ENCODE results near the gene AATK. TPM values are rescaled to one million over a fixed set of nuclear protein-coding genes. Genes with fewer than 3 reads are reported as not detected.

AATK gene
- total RNA-seq, 2 donors from 2014 or later, result 29.1 to 42.2 TPM

- Histone ChIP-seq H3K9me3 (no peaks in the 10 kb centered on the region), H3K36me3 (replicated peaks in 1 of 2; ENCODE audit: insufficient read depth in 1 of 2, low read depth in 2 of 2) (no peaks in the 10 kb centered on the region), H3K27me3 (no peaks in the 10 kb centered on the region), H3K4me1 (no peaks in the 10 kb centered on the region), H3K4me3 (no peak overlapping the region), H3K27ac (no peak overlapping the region)
- no peak for DNase-seq
- ATAC-seq, result no peak
- TF ChIP-seq, protein P1, sequence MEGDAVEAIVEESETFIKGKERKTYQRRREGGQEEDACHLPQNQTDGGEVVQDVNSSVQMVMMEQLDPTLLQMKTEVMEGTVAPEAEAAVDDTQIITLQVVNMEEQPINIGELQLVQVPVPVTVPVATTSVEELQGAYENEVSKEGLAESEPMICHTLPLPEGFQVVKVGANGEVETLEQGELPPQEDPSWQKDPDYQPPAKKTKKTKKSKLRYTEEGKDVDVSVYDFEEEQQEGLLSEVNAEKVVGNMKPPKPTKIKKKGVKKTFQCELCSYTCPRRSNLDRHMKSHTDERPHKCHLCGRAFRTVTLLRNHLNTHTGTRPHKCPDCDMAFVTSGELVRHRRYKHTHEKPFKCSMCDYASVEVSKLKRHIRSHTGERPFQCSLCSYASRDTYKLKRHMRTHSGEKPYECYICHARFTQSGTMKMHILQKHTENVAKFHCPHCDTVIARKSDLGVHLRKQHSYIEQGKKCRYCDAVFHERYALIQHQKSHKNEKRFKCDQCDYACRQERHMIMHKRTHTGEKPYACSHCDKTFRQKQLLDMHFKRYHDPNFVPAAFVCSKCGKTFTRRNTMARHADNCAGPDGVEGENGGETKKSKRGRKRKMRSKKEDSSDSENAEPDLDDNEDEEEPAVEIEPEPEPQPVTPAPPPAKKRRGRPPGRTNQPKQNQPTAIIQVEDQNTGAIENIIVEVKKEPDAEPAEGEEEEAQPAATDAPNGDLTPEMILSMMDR (IDR thresholded peaks at IDR 0.05), result no peak
- no peak for TF ChIP-seq POLR2A (IDR thresholded peaks at IDR 0.05)
- intact Hi-C loops (cut with DNase I), result no loop called here
- 88% methylated on average over 7 to 11 of the region's 11 CpGs for WGBS, 2 donors
Observed at GRCh38 chr17:81187120-81187519, 21.1 kb upstream of the AATK start.

- Histone ChIP-seq H3K27ac (no peak overlapping the region), H3K4me3 (no peak overlapping the region), H3K36me3 (replicated peaks in 1 of 2; ENCODE audit: insufficient read depth in 1 of 2, low read depth in 2 of 2) (no peaks in the 10 kb centered on the region), H3K27me3 (no peaks in the 10 kb centered on the region), H3K4me1 (no peaks in the 10 kb centered on the region), H3K9me3 (no peaks in the 10 kb centered on the region)
- TF ChIP-seq, protein P1 (IDR thresholded peaks at IDR 0.05), result no peak
- no peak for TF ChIP-seq POLR2A (IDR thresholded peaks at IDR 0.05)
- no peak for DNase-seq
- WGBS, 2 donors, result 50 to 66% methylated on average over 2 to 7 of the region's 7 CpGs
- intact Hi-C loops (cut with DNase I), result no loop called here
- no peak for ATAC-seq
Observed at GRCh38 chr17:81186203-81186602, 20.2 kb upstream of the AATK start.

GRCh38 chr17:81184555-81184954 lies 18.5 kb upstream of the AATK start:
- no peak for TF ChIP-seq POLR2A (IDR thresholded peaks at IDR 0.05)
- TF ChIP-seq, protein P1 (IDR thresholded peaks at IDR 0.05), result no peak
- intact Hi-C loops (cut with DNase I), result no loop called here
- Histone ChIP-seq H3K4me1 (no peaks in the 10 kb centered on the region), H3K27me3 (no peaks in the 10 kb centered on the region), H3K36me3 (replicated peaks in 1 of 2; ENCODE audit: insufficient read depth in 1 of 2, low read depth in 2 of 2) (no peaks in the 10 kb centered on the region), H3K4me3 (no peak overlapping the region), H3K9me3 (no peaks in the 10 kb centered on the region), H3K27ac (no peak overlapping the region)
- DNase-seq (no peak), ATAC-seq (no peak)
- WGBS, 2 donors, result 19 to 27% methylated on average over 12 to 15 of the region's 15 CpGs

- TF ChIP-seq, protein P1 (IDR thresholded peaks at IDR 0.05), result no peak
- no peak for TF ChIP-seq POLR2A (IDR thresholded peaks at IDR 0.05)
- Histone ChIP-seq H3K27ac (no peak overlapping the region), H3K4me1 (no peaks in the 10 kb centered on the region), H3K4me3 (no peak overlapping the region), H3K9me3 (no peaks in the 10 kb centered on the region), H3K27me3 (no peaks in the 10 kb centered on the region), H3K36me3 (replicated peaks in 1 of 2; ENCODE audit: insufficient read depth in 1 of 2, low read depth in 2 of 2) (no peaks in the 10 kb centered on the region)
- DNase-seq, result no peak
- intact Hi-C loops (cut with DNase I), result no loop called here
- no peak for ATAC-seq
- 80 to 87% methylated on average over 1 to 11 of the region's 11 CpGs for WGBS, 2 donors
Observed at GRCh38 chr17:81183807-81184206, 17.8 kb upstream of the AATK start.

DNA sequence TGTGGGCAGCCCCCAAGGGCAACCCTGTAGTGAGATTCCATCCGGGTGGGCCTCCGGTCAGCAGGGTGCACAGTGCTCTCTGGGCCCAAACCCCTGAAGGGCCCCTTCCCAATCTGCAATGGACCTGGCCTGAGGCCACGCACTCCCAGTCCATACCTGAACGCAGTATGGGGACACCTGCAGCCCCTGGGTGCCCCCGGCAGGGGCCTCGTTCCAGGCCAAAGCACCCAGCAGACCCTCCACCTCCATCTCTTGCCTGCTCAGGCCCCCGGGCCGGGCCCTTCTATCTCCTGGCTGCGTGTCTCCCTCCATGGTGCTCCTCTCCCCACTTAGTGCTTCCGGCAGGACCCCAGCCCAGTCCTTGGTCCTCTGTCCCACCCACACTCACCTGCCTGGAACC lies 17.3 kb upstream of the AATK start:
- no peaks in the 10 kb centered on the region for H3K27me3 ChIP-seq
- no peak for ATAC-seq
- H3K36me3 ChIP-seq (replicated peaks in 1 of 2; ENCODE audit: insufficient read depth in 1 of 2, low read depth in 2 of 2), result no peaks in the 10 kb centered on the region
- 82 to 88% methylated on average over 9 to 10 of the region's 10 CpGs for WGBS, 2 donors
- intact Hi-C loops (cut with DNase I), result no loop called here
- no peak overlapping the region for H3K27ac ChIP-seq
- no peak for TF ChIP-seq POLR2A (IDR thresholded peaks at IDR 0.05)
- TF ChIP-seq, protein P1 (IDR thresholded peaks at IDR 0.05), result no peak
- H3K9me3 ChIP-seq, result no peaks in the 10 kb centered on the region
- no peak overlapping the region for H3K4me3 ChIP-seq
- no peak for DNase-seq
- no peaks in the 10 kb centered on the region for H3K4me1 ChIP-seq
